ENCODE results near the gene TTC1. TPM values are rescaled to one million over a fixed set of nuclear protein-coding genes. Genes with fewer than 3 reads are reported as not detected.

TTC1 gene
- total and polyA plus RNA-seq, 4 donors, result 52.7 to 63.0 (median 59.1) TPM

- Histone ChIP-seq H3K36me3 (ENCODE audit: control insufficient read depth, insufficient read depth, low read length) (peaks cover 3% of the 10 kb centered on the region), H3K4me1 (ENCODE audit: control insufficient read depth, insufficient read depth, low read length) (peaks cover 4% of the 10 kb centered on the region), H3K27me3 (ENCODE audit: control insufficient read depth, insufficient read depth, low read length) (no peaks in the 10 kb centered on the region), H3K27ac (ENCODE audit: low read depth, low read length) (no peak overlapping the region), H3K9me3 (ENCODE audit: control insufficient read depth, insufficient read depth, low read length) (no peaks in the 10 kb centered on the region), H3K4me3 (ENCODE audit: low read depth, low read length) (no peak overlapping the region)
- DNase-seq (ENCODE audit: low read depth in 4 of 6, low spot score in 6 of 6), result no peak
These were observed 66.1 kb downstream of the TTC1 start for GRCh38 chr5:160075073-160075472.

DNA sequence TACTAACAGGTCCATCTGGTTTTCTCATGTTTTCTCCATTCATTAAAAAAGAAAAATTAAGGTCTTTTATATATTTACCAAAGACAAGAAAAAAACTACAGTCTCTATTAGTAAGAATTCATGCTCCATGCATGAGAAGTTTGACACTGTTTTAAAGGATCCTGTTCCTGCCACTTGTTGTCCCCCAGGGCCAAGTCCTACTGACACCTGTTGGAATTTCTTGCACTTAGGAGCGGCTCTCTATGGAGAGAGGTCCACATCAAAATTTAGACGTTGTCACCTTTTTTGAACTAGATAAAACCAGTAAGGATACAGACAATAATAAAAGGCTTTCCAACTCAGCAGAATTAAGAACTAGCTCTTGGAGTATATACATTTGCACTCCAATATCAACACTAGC, 68.1 kb downstream of the TTC1 start:
- no peak for DNase-seq (ENCODE audit: low read depth in 4 of 6, low spot score in 6 of 6)
- no CpG with 5 or more reads among the region's 2 CpGs for WGBS (ENCODE audit: insufficient coverage)
- no peak overlapping the region for H3K27ac ChIP-seq (ENCODE audit: low read depth, low read length)
- no peak overlapping the region for H3K4me3 ChIP-seq (ENCODE audit: low read depth, low read length)
- no peaks in the 10 kb centered on the region for H3K27me3 ChIP-seq (ENCODE audit: control insufficient read depth, insufficient read depth, low read length)
- H3K36me3 ChIP-seq (ENCODE audit: control insufficient read depth, insufficient read depth, low read length), result no peaks in the 10 kb centered on the region
- peaks cover 4% of the 10 kb centered on the region for H3K4me1 ChIP-seq (ENCODE audit: control insufficient read depth, insufficient read depth, low read length)
- no peaks in the 10 kb centered on the region for H3K9me3 ChIP-seq (ENCODE audit: control insufficient read depth, insufficient read depth, low read length)

- no peak for DNase-seq (ENCODE audit: low read depth in 4 of 6, low spot score in 6 of 6)
- no peaks in the 10 kb centered on the region for H3K4me1 ChIP-seq (ENCODE audit: control insufficient read depth, insufficient read depth, low read length)
- no peaks in the 10 kb centered on the region for H3K36me3 ChIP-seq (ENCODE audit: control insufficient read depth, insufficient read depth, low read length)
- no peaks in the 10 kb centered on the region for H3K27me3 ChIP-seq (ENCODE audit: control insufficient read depth, insufficient read depth, low read length)
- WGBS (ENCODE audit: insufficient coverage), result 100% methylated on average over 2 of the region's 2 CpGs
- no peak overlapping the region for H3K27ac ChIP-seq (ENCODE audit: low read depth, low read length)
- H3K9me3 ChIP-seq (ENCODE audit: control insufficient read depth, insufficient read depth, low read length), result no peaks in the 10 kb centered on the region
- H3K4me3 ChIP-seq (ENCODE audit: low read depth, low read length), result no peak overlapping the region
These were observed 70.8 kb downstream of the TTC1 start for GRCh38 chr5:160079753-160080152.

- Histone ChIP-seq H3K4me3 (ENCODE audit: low read depth, low read length) (no peak overlapping the region), H3K4me1 (ENCODE audit: control insufficient read depth, insufficient read depth, low read length) (no peaks in the 10 kb centered on the region), H3K9me3 (ENCODE audit: control insufficient read depth, insufficient read depth, low read length) (no peaks in the 10 kb centered on the region), H3K36me3 (ENCODE audit: control insufficient read depth, insufficient read depth, low read length) (no peaks in the 10 kb centered on the region), H3K27me3 (ENCODE audit: control insufficient read depth, insufficient read depth, low read length) (no peaks in the 10 kb centered on the region), H3K27ac (ENCODE audit: low read depth, low read length) (no peak overlapping the region)
- no peak for DNase-seq (ENCODE audit: low read depth in 4 of 6, low spot score in 6 of 6)
- WGBS (ENCODE audit: insufficient coverage), result 100% methylated on average over 1 of the region's 3 CpGs
These were observed 72.6 kb downstream of the TTC1 start for GRCh38 chr5:160081495-160081894.

GRCh38 chr5:160082614-160083500, 73.9 kb downstream of the TTC1 start:
- Histone ChIP-seq H3K4me3 (ENCODE audit: low read depth, low read length) (no peak overlapping the region), H3K27me3 (ENCODE audit: control insufficient read depth, insufficient read depth, low read length) (no peaks in the 10 kb centered on the region), H3K9me3 (ENCODE audit: control insufficient read depth, insufficient read depth, low read length) (no peaks in the 10 kb centered on the region), H3K4me1 (ENCODE audit: control insufficient read depth, insufficient read depth, low read length) (no peaks in the 10 kb centered on the region), H3K27ac (ENCODE audit: low read depth, low read length) (no peak overlapping the region), H3K36me3 (ENCODE audit: control insufficient read depth, insufficient read depth, low read length) (no peaks in the 10 kb centered on the region)
- 72% methylated on average over 2 of the region's 9 CpGs for WGBS (ENCODE audit: insufficient coverage)
- peak in 1 of 6 donors; percentile 59 for DNase-seq (ENCODE audit: low read depth in 4 of 6, low spot score in 6 of 6)

DNA sequence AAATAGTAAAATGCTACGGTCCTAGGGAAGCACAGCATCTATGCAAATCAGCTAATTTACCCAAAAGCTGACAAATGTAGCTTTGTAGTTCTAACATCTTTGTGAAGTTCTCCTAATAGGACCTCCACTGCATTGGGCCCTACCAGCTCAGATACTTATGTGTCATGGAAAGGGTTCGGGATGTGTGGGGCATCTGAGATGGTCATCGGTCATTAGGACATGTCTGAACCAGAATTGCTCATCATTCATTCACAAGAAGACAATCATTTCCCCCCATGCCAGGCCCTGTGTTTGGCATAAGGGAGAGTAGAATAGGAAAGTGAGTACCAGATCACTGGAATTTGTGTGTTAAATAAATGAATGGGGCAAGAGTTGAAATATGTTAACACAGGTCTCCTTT, 74.6 kb downstream of the TTC1 start:
- Histone ChIP-seq H3K9me3 (ENCODE audit: control insufficient read depth, insufficient read depth, low read length) (no peaks in the 10 kb centered on the region), H3K27me3 (ENCODE audit: control insufficient read depth, insufficient read depth, low read length) (no peaks in the 10 kb centered on the region), H3K36me3 (ENCODE audit: control insufficient read depth, insufficient read depth, low read length) (no peaks in the 10 kb centered on the region), H3K4me3 (ENCODE audit: low read depth, low read length) (no peak overlapping the region), H3K4me1 (ENCODE audit: control insufficient read depth, insufficient read depth, low read length) (no peaks in the 10 kb centered on the region), H3K27ac (ENCODE audit: low read depth, low read length) (no peak overlapping the region)
- no CpG with 5 or more reads among the region's 3 CpGs for WGBS (ENCODE audit: insufficient coverage)
- DNase-seq (ENCODE audit: low read depth in 4 of 6, low spot score in 6 of 6), result no peak

GRCh38 chr5:160084144-160084543, 75.2 kb downstream of the TTC1 start:
- no CpG with 5 or more reads among the region's 1 CpG for WGBS (ENCODE audit: insufficient coverage)
- Histone ChIP-seq H3K4me1 (ENCODE audit: control insufficient read depth, insufficient read depth, low read length) (no peaks in the 10 kb centered on the region), H3K27ac (ENCODE audit: low read depth, low read length) (no peak overlapping the region), H3K36me3 (ENCODE audit: control insufficient read depth, insufficient read depth, low read length) (no peaks in the 10 kb centered on the region), H3K9me3 (ENCODE audit: control insufficient read depth, insufficient read depth, low read length) (no peaks in the 10 kb centered on the region), H3K4me3 (ENCODE audit: low read depth, low read length) (no peak overlapping the region), H3K27me3 (ENCODE audit: control insufficient read depth, insufficient read depth, low read length) (no peaks in the 10 kb centered on the region)
- no peak for DNase-seq (ENCODE audit: low read depth in 4 of 6, low spot score in 6 of 6)

DNA sequence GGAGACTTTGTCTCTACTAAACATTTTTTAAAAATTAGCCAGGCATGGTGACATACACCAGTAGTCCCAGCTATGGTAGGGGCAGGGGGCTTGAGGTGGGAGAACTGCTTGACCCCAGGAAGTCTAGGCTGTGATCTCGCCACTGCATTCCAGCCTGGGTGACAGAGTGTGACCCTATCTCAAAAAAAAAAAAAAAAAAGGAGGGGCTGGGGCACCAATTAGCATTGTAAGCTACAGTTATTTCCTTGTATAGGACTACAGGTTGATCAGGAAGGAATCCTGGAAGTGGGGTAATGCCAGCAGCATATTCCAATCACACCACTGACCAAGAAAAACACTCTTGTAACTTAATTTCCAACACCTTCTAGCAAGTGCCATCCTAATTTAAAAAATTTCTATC, 78.3 kb downstream of the TTC1 start:
- Histone ChIP-seq H3K4me3 (ENCODE audit: low read depth, low read length) (no peak overlapping the region), H3K27me3 (ENCODE audit: control insufficient read depth, insufficient read depth, low read length) (no peaks in the 10 kb centered on the region), H3K36me3 (ENCODE audit: control insufficient read depth, insufficient read depth, low read length) (peaks cover under 1% of the 10 kb centered on the region), H3K4me1 (ENCODE audit: control insufficient read depth, insufficient read depth, low read length) (no peaks in the 10 kb centered on the region), H3K27ac (ENCODE audit: low read depth, low read length) (no peak overlapping the region), H3K9me3 (ENCODE audit: control insufficient read depth, insufficient read depth, low read length) (no peaks in the 10 kb centered on the region)
- no peak for DNase-seq (ENCODE audit: low read depth in 4 of 6, low spot score in 6 of 6)
- WGBS (ENCODE audit: insufficient coverage), result no CpG with 5 or more reads among the region's 1 CpG

- H3K27ac ChIP-seq (ENCODE audit: low read depth, low read length), result no peak overlapping the region
- H3K27me3 ChIP-seq (ENCODE audit: control insufficient read depth, insufficient read depth, low read length), result no peaks in the 10 kb centered on the region
- no CpG with 5 or more reads among the region's 1 CpG for WGBS (ENCODE audit: insufficient coverage)
- H3K4me3 ChIP-seq (ENCODE audit: low read depth, low read length), result no peak overlapping the region
- no peak for DNase-seq (ENCODE audit: low read depth in 4 of 6, low spot score in 6 of 6)
- no peaks in the 10 kb centered on the region for H3K9me3 ChIP-seq (ENCODE audit: control insufficient read depth, insufficient read depth, low read length)
- H3K36me3 ChIP-seq (ENCODE audit: control insufficient read depth, insufficient read depth, low read length), result peaks cover 8% of the 10 kb centered on the region
- H3K4me1 ChIP-seq (ENCODE audit: control insufficient read depth, insufficient read depth, low read length), result no peaks in the 10 kb centered on the region
These were observed 79.9 kb downstream of the TTC1 start for GRCh38 chr5:160088805-160089204.

GRCh38 chr5:160089531-160089930, 80.6 kb downstream of the TTC1 start:
- no peaks in the 10 kb centered on the region for H3K9me3 ChIP-seq (ENCODE audit: control insufficient read depth, insufficient read depth, low read length)

More at GRCh38 chr5:160089531-160089930, 80.6 kb downstream of the TTC1 start:
- Histone ChIP-seq H3K27ac (ENCODE audit: low read depth, low read length) (no peak overlapping the region), H3K4me1 (ENCODE audit: control insufficient read depth, insufficient read depth, low read length) (no peaks in the 10 kb centered on the region), H3K4me3 (ENCODE audit: low read depth, low read length) (no peak overlapping the region), H3K27me3 (ENCODE audit: control insufficient read depth, insufficient read depth, low read length) (no peaks in the 10 kb centered on the region), H3K36me3 (ENCODE audit: control insufficient read depth, insufficient read depth, low read length) (peaks cover 8% of the 10 kb centered on the region)
- WGBS (ENCODE audit: insufficient coverage), result 90% methylated on average over 2 of the region's 2 CpGs
- no peak for DNase-seq (ENCODE audit: low read depth in 4 of 6, low spot score in 6 of 6)
